ENCODE results near the gene IFT80.
"Not testable (repeated sequence)": the region's sequence is repeated elsewhere in the genome, so short reads cannot be mapped to it uniquely, and the experiment has no call there.

IFT80 gene

DNA sequence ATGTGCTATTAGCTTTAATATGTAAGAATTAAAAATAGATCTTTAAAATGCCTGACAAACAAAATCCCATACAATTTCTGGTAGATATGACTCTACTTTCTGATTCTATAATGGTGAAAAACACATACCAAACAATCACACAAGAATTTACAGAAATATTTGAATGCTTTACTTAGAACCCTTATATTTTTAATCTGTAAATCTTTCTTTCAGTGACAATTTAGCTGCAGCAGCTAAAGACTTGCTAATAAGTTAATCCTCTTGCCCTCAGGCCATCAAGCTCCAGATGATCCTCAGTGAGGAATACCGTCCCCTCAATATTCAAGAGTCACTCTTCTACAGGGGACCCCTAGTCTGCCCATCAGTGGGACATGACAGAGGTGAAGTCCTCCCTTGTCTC is 118.2 kb downstream of the IFT80 start:
- DNase-seq (ENCODE audit: low read depth in 1 of 2, low spot score in 1 of 2) = no peak

DNA sequence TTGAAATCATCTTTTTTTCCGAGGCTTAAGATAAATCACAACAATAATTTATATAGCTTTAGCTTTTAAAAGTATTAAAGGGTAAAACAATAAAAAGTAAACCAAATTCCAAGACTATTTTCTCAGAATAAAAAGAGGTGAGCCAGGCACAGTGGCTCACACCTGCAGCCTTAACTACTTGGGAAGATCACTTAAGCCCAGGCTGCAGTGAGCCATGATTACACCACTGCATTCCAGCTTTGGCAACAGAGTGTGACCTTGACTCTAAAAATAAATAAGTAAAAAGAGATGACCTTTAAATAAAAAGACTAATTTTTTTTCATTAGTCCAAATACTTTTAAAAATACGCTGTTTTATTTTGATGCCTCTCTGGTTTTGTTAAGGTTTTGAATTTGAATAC is 119.4 kb downstream of the IFT80 start:
- DNase-seq (ENCODE audit: low read depth in 1 of 2, low spot score in 1 of 2) = no peak

- DNase-seq (ENCODE audit: low read depth in 1 of 2, low spot score in 1 of 2) = no peak
Observed at GRCh38 chr3:160278210-160278609, 120.8 kb downstream of the IFT80 start.

DNA sequence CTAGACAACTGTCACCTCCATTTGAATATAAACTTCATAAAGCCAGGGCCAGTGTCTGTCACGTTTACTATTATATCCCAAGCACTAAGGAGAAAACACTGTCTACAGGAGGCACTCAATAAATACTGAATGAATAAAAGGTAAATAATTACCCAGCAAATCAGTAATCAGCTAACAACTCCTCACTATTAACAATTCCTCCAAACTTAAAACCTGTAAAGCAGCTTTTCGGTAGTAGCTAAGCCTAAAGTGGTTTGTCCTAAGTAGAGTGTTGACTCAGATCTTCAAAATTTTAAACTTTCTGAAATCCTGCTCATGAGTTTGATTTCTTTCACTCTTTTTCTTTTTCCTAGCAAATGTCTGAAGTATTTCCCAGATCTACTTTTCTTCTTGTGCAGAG is 133.9 kb downstream of the IFT80 start:
- no peak for DNase-seq (ENCODE audit: low read depth in 1 of 2, low spot score in 1 of 2)

- no peak for DNase-seq (ENCODE audit: low read depth in 1 of 2, low spot score in 1 of 2)
Observed at GRCh38 chr3:160260587-160261270, 138.3 kb downstream of the IFT80 start.

DNA sequence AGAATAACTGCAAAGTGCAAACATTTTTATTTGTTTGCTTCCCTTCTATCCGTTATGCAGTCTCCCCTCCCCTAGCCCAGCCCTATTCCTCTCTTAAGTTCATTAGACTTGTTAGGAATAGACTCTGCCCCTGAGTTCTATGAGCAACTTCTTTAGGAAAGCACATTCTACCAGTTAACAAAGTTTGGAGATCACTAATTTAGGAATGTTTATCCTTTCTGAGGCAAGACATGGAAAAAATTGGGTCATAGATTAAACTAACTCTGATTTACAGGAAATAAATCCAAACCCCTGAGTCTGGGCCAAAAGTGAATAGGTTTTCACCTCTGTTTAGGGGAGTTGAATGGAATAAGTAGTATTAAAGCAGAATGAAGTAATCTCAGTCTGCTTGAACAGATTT is 139.4 kb downstream of the IFT80 start:
- DNase-seq (ENCODE audit: low read depth in 1 of 2, low spot score in 1 of 2) = no peak

GRCh38 chr3:160257606-160258005 is 141.4 kb downstream of the IFT80 start:
- no peak for DNase-seq (ENCODE audit: low read depth in 1 of 2, low spot score in 1 of 2)

GRCh38 chr3:160253298-160253697 is 145.7 kb downstream of the IFT80 start:
- DNase-seq (ENCODE audit: low read depth in 1 of 2, low spot score in 1 of 2) = no peak

- DNase-seq (ENCODE audit: low read depth in 1 of 2, low spot score in 1 of 2) = no peak
Observed at GRCh38 chr3:160247766-160248165, 151.3 kb downstream of the IFT80 start.

- DNase-seq (ENCODE audit: low read depth in 1 of 2, low spot score in 1 of 2) = no peak
Observed at GRCh38 chr3:160245261-160245800, 153.7 kb downstream of the IFT80 start.

- not testable (repeated sequence) for DNase-seq (ENCODE audit: low read depth in 1 of 2, low spot score in 1 of 2)
Observed at GRCh38 chr3:160240719-160241118, 158.3 kb downstream of the IFT80 start.

DNA sequence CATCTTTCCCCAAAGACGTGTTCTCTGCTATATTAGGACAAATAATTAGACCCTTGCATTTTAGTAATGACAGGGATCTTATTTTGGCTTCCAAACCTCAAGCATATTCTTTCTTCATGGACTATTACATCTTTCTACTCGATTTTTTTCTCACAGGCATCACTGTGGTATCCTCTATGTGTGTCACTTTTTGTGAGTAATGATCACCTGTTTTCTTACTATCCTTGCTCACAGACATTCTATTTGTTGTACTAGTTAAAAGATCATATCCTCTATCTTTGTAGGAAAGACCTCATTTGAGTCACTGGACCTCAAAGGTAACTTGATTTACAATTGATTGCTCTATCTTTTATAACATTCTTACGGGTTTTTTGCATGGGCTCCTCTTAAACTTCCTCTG is 167.0 kb downstream of the IFT80 start:
- no peak for DNase-seq (ENCODE audit: low read depth in 1 of 2, low spot score in 1 of 2)

- DNase-seq (ENCODE audit: low read depth in 1 of 2, low spot score in 1 of 2) = no peak
Observed at GRCh38 chr3:160227419-160227818, 171.6 kb downstream of the IFT80 start.

DNA sequence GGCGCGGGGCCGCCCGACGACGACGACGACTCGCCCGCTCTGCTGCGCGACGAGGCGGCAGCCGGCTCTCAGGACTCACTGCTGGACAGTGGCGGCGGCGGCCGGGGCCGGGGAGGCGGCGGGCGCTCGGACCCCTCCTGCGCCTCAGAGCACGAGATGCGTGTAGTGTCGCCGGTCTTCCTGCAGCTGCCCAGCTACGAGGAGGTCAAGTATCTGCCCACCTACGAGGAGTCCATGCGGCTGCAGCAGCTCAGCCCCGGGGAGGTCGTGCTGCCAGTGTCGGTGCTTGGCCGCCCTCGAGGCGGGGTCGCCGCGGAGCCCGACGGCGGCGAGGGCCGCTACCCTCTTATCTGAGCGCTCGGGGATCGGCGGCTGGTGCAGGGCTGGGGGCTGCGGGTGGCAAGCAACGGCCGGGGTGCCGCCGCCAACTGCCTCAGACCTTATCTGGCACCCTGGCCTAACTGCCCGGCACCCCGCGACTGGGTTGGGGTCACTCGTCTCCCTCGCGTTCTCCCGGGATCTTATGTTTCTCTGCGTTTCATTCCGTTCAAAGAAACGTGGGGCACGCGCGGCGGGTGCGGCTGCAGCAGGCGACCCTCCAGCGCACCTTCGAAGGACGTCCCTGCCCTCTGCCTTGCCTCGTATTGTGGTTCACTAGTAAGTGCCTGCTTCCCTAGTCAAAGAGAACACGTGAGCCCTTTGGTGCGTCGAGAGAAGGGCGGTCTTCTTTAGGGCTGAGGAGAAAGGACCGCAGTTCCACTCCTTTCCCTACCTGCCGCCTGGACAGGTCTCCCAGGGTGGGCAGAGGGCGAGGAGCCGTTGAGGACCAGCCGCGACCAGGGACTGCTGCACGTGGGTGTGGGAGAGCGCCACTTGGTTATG is 172.8 kb downstream of the IFT80 start:
- no peak for DNase-seq (ENCODE audit: low read depth in 1 of 2, low spot score in 1 of 2)

- DNase-seq (ENCODE audit: low read depth in 1 of 2, low spot score in 1 of 2) = peak in 1 of 2 donors; percentile 31
Observed at GRCh38 chr3:160225176-160226025, 173.6 kb downstream of the IFT80 start, which contains the start of gene C3orf80. Gene C3orf80 (plus strand): TSS chr3:160225422. CDS start chr3:160225636, 214 bp downstream.

DNA sequence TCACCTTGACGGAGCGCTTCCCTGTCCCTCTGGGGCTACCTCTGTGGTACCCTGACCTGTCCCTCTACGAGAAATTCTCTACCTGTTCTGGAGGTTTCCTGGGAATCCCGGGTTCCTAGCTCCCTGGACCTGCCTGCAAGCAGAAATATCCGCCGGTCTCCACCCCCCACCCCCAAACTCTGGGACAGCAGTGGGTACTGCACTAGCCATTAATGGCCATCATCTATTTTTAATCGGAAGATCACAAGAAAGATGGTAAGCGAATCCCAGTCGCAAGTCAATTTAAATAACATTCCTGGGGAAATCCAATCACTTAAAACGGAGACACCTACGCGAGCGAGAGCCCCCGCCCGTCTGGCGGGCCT is 174.2 kb downstream of the IFT80 start:
- no peak for DNase-seq (ENCODE audit: low read depth in 1 of 2, low spot score in 1 of 2)

- no peak for DNase-seq (ENCODE audit: low read depth in 1 of 2, low spot score in 1 of 2)
Observed at GRCh38 chr3:160224256-160224655, 174.8 kb downstream of the IFT80 start.

DNA sequence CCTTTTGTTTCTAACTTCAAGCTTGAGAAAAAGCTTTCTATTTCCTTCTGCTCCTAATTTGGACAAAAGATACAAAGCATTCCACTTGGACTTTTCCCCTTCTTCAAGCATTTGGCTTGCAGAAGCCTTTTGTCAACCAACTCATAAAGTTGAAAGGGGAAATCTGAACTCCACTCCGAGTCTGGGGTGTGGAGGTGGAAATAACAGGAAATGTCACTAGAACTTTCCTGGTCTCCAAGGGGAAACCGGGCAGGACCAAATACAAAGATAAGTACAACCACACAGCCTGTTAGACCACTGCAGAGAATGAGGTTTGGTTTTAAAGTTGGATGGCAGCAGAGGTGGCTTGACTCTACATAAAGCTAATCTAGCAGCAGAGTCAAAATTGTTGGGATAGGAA is 178.0 kb downstream of the IFT80 start:
- DNase-seq (ENCODE audit: low read depth in 1 of 2, low spot score in 1 of 2) = no peak

GRCh38 chr3:160220038-160220437 is 179.0 kb downstream of the IFT80 start:
- DNase-seq (ENCODE audit: low read depth in 1 of 2, low spot score in 1 of 2) = no peak

DNA sequence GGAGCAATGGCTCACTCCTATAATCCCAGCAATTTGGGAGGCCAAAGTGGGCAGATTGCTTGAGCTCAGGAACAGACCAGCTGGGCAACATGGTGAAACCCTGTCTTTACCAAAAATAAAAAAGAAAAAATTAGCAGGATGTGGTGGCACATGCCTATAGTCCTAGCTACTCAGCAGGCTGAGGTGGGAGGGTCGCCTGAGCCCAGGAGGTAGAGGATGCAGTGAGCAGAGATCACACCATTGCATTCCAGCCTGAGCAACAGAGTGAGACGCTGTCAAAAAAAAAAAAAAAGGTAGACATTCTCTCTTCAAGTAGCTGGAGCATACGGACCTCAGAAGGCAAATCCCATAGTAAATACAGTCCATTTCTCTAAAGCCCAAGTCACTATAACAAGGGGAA is 180.9 kb downstream of the IFT80 start:
- DNase-seq (ENCODE audit: low read depth in 1 of 2, low spot score in 1 of 2) = no peak

GRCh38 chr3:160217675-160218074 is 181.3 kb downstream of the IFT80 start:
- DNase-seq (ENCODE audit: low read depth in 1 of 2, low spot score in 1 of 2) = no peak

Data from stimulated activated CD4-positive, alpha-beta T cell treated with anti-CD3 and anti-CD28 coated beads, Interleukin-15, amount 100 ng/mL, for 1 hour (primary cell).